Type B pancreatic cell (in vitro differentiated cells): ENCODE data around the gene TMC1. TPM values are rescaled to one million over a fixed set of nuclear protein-coding genes. Genes with fewer than 3 reads are reported as not detected.

Experiments used
- DNase-seq: peaks from one replicate; pipeline ENCODE4 v3.0.0; 2021; ENCODE audit warnings: mixed read lengths; ENCODE audit not compliant: unreplicated experiment; ENCODE audit errors: extremely low spot score
- H3K27ac Mint-ChIP-seq: 2 replicates; pipeline ENCODE4 v1.8.0; 2021; ENCODE audit warnings: mild to moderate bottlenecking, mixed read lengths
- H3K27me3 Mint-ChIP-seq: 2 replicates; pipeline ENCODE4 v1.8.0; 2021; ENCODE audit warnings: mixed read lengths
- H3K36me3 Mint-ChIP-seq: 2 replicates; pipeline ENCODE4 v1.8.0; 2021; ENCODE audit warnings: mixed read lengths
- H3K4me1 Mint-ChIP-seq: one replicate; pipeline ENCODE4 v1.8.0; 2021; ENCODE audit warnings: mixed read lengths; ENCODE audit not compliant: unreplicated experiment
- H3K4me3 Mint-ChIP-seq: 2 replicates; pipeline ENCODE4 v1.8.0; 2021; ENCODE audit warnings: mild to moderate bottlenecking, mixed read lengths
- H3K9me3 Mint-ChIP-seq: 2 replicates; pipeline ENCODE4 v1.8.0; 2021; ENCODE audit warnings: mixed read lengths
- CTCF ChIP-seq: fragments of 200-600 bp; sonication (generic); conservative IDR thresholded peaks from 2 replicates; pipeline ENCODE4 v1.5.0; 2021; ENCODE audit warnings: antibody characterized with exemption, mild to moderate bottlenecking
- total RNA-seq: library from RNA; stranded (reverse); gene quantifications from 2 replicates; pipeline ENCODE4 v1.2.1, GENCODE V29; 2021; ENCODE audit warnings: low replicate concordance

The TMC1 gene
- total RNA-seq, 1 donor from 2014 or later = not detected

- no peak overlapping the region for H3K27ac Mint-ChIP-seq
- H3K36me3 Mint-ChIP-seq = no peaks in the 10 kb centered on the region
- no peaks in the 10 kb centered on the region for H3K27me3 Mint-ChIP-seq
- no peak for DNase-seq
- TF ChIP-seq CTCF = no peak
- H3K9me3 Mint-ChIP-seq = no peaks in the 10 kb centered on the region
- peaks cover 14% of the 10 kb centered on the region for H3K4me1 Mint-ChIP-seq
- H3K4me3 Mint-ChIP-seq = no peak overlapping the region
These were observed 80.2 kb downstream of the TMC1 start for GRCh38 chr9:72601615-72602014.

- DNase-seq = no peak
- Mint-ChIP-seq H3K4me1 (no peaks in the 10 kb centered on the region), H3K9me3 (no peaks in the 10 kb centered on the region), H3K27me3 (no peaks in the 10 kb centered on the region), H3K4me3 (no peak overlapping the region), H3K36me3 (no peaks in the 10 kb centered on the region), H3K27ac (no peak overlapping the region)
- no peak for TF ChIP-seq CTCF
These were observed 91.0 kb downstream of the TMC1 start for GRCh38 chr9:72612449-72612848.

GRCh38 chr9:72614067-72614466, 92.7 kb downstream of the TMC1 start:
- no peaks in the 10 kb centered on the region for H3K9me3 Mint-ChIP-seq
- no peak for TF ChIP-seq CTCF

GRCh38 chr9:72615931-72616330, 94.5 kb downstream of the TMC1 start:
- no peak overlapping the region for H3K27ac Mint-ChIP-seq
- no peak overlapping the region for H3K4me3 Mint-ChIP-seq
- DNase-seq = no peak
- no peaks in the 10 kb centered on the region for H3K4me1 Mint-ChIP-seq
- H3K27me3 Mint-ChIP-seq = no peaks in the 10 kb centered on the region
- no peak for TF ChIP-seq CTCF
- H3K9me3 Mint-ChIP-seq = no peaks in the 10 kb centered on the region
- H3K36me3 Mint-ChIP-seq = no peaks in the 10 kb centered on the region

More at GRCh38 chr9:72614067-72614466, 92.7 kb downstream of the TMC1 start:
- H3K36me3 Mint-ChIP-seq = no peaks in the 10 kb centered on the region
- H3K4me1 Mint-ChIP-seq = no peaks in the 10 kb centered on the region
- no peak overlapping the region for H3K4me3 Mint-ChIP-seq
- no peaks in the 10 kb centered on the region for H3K27me3 Mint-ChIP-seq
- DNase-seq = no peak
- H3K27ac Mint-ChIP-seq = no peak overlapping the region

- Mint-ChIP-seq H3K27me3 (no peaks in the 10 kb centered on the region), H3K9me3 (no peaks in the 10 kb centered on the region), H3K27ac (no peak overlapping the region), H3K36me3 (no peaks in the 10 kb centered on the region), H3K4me1 (no peaks in the 10 kb centered on the region), H3K4me3 (no peak overlapping the region)
- DNase-seq = no peak
- peak; percentile 24 for TF ChIP-seq CTCF
These were observed 97.4 kb downstream of the TMC1 start for GRCh38 chr9:72618811-72619210.

GRCh38 chr9:72622186-72622585, 100.8 kb downstream of the TMC1 start:
- no peak for DNase-seq
- no peak overlapping the region for H3K4me3 Mint-ChIP-seq
- H3K9me3 Mint-ChIP-seq = no peaks in the 10 kb centered on the region

More at GRCh38 chr9:72622186-72622585, 100.8 kb downstream of the TMC1 start:
- Mint-ChIP-seq H3K36me3 (no peaks in the 10 kb centered on the region), H3K4me1 (no peaks in the 10 kb centered on the region), H3K27ac (no peak overlapping the region), H3K27me3 (no peaks in the 10 kb centered on the region)
- TF ChIP-seq CTCF = no peak
